Endothelial cell of umbilical vein (primary cell): ENCODE data around the gene KLHL24. TPM values are rescaled to one million over a fixed set of nuclear protein-coding genes. Genes with fewer than 3 reads are reported as not detected.

Source experiments
- BruUV-seq: library from RNA; stranded (reverse); fragments of 400-500 nt; replicated peaks from 2 replicates; lab custom pipeline; 2021; lab: Mats Ljungman, UMichigan
- CTCF ChIA-PET: fragments of 300-600, 350-600 bp; sonication (Branson Sonifier 250); formaldehyde crosslinking; loops from one replicate; lab custom pipeline; 2021; ENCODE audit warnings: antibody characterized with exemption, inconsistent platforms; lab: Charles Lee
- POLR2A ChIA-PET: fragments of 300-600, 350-600 bp; sonication (Branson Sonifier 250); formaldehyde crosslinking; loops from one replicate; lab custom pipeline; 2021; ENCODE audit warnings: antibody characterized with exemption, inconsistent platforms; lab: Charles Lee
- DNase-seq: peaks from one replicate; pipeline ENCODE4 v3.0.0-alpha.2; 2011; ENCODE audit warnings: low read depth, low spot score
- FAIRE-seq: peaks from 2 replicates; lab custom pipeline; 2011; peaks lifted over from hg19 to GRCh38; lab: Jason Lieb, UNC
- H2AFZ ChIP-seq: 2 replicates; pipeline ENCODE4 v1.6.0; 2012; ENCODE audit warnings: low read depth, low read length, control low read depth, inconsistent platforms
- H3K27ac ChIP-seq: 2 replicates; pipeline ENCODE4 v1.5.1; 2011; ENCODE audit warnings: low read depth, mild to moderate bottlenecking, control low read depth, low read length, moderate library complexity; ENCODE audit not compliant: insufficient read depth
- H3K27me3 ChIP-seq, 2 experiments: 2 replicates each; pipeline versions ENCODE4 v1.6.0 to v1.6.1; 2011; ENCODE audit warnings: low read length in 2 of 2, mixed read lengths in 1 of 2; ENCODE audit not compliant: control insufficient read depth in 2 of 2, insufficient read depth in 2 of 2
- H3K36me3 ChIP-seq, 2 experiments: 2 replicates in 1 of 2; 3 replicates in 1 of 2; pipeline ENCODE4 v1.5.1; 2011; ENCODE audit warnings: low read length in 2 of 2, mild to moderate bottlenecking in 1 of 2, moderate library complexity in 1 of 2; ENCODE audit not compliant: control insufficient read depth in 2 of 2, insufficient read depth in 2 of 2; ENCODE audit errors: extremely low read depth in 1 of 2
- H3K4me1 ChIP-seq: 3 replicates; pipeline ENCODE4 v1.5.1; 2011; ENCODE audit warnings: mild to moderate bottlenecking, low read length; ENCODE audit not compliant: control insufficient read depth, insufficient read depth; ENCODE audit errors: extremely low read depth
- H3K4me2 ChIP-seq: 2 replicates; pipeline ENCODE4 v1.6.1; 2011; ENCODE audit warnings: low read length, control low read depth, mixed read lengths; ENCODE audit not compliant: insufficient read depth
- H3K4me3 ChIP-seq, 3 experiments: fragments of 200-600 bp in 1 of 3; sonication (generic), shearing (Covaris generic) in 1 of 3; replicated peaks in 1 of 3; 2 replicates each; pipeline ENCODE4 v1.5.1; 2011 to 2016; ENCODE audit warnings: control low read depth in 3 of 3, low read length in 3 of 3, mild to moderate bottlenecking in 2 of 3, inconsistent platforms in 1 of 3, low read depth in 1 of 3, moderate library complexity in 1 of 3; ENCODE audit not compliant: insufficient read depth in 1 of 3
- H3K79me2 ChIP-seq: 2 replicates; pipeline ENCODE4 v1.6.0; 2012; ENCODE audit warnings: low read length, inconsistent platforms; ENCODE audit not compliant: control insufficient read depth, insufficient read depth
- H3K9ac ChIP-seq: replicated peaks from 2 replicates; pipeline ENCODE3; 2011; ENCODE audit warnings: low read length, control low read depth; ENCODE audit not compliant: insufficient read depth; ENCODE audit errors: extremely low read depth
- H3K9me1 ChIP-seq: replicated peaks from 3 replicates; pipeline ENCODE4 v1.6.0; 2011; ENCODE audit warnings: mild to moderate bottlenecking, low read length; ENCODE audit not compliant: control insufficient read depth, insufficient read depth; ENCODE audit errors: extremely low read depth
- H3K9me3 ChIP-seq: replicated peaks from 2 replicates; pipeline ENCODE4 v1.5.1; 2012; ENCODE audit warnings: low read length, inconsistent platforms; ENCODE audit not compliant: control insufficient read depth, insufficient read depth
- H4K20me1 ChIP-seq: replicated peaks from 2 replicates; pipeline ENCODE3; 2011; ENCODE audit warnings: mild to moderate bottlenecking, low read length; ENCODE audit not compliant: control insufficient read depth, insufficient read depth; ENCODE audit errors: extremely low read depth
- EZH2 ChIP-seq: IDR thresholded peaks from 2 replicates; pipeline ENCODE4 v1.6.1; 2012; ENCODE audit warnings: borderline replicate concordance, low read depth, mild to moderate bottlenecking, moderate library complexity, low read length, inconsistent platforms; ENCODE audit not compliant: severe bottlenecking
- FOS ChIP-seq: IDR thresholded peaks from 2 replicates; pipeline ENCODE4 v1.6.1; 2011; ENCODE audit warnings: mild to moderate bottlenecking, low read length, moderate library complexity, borderline replicate concordance; ENCODE audit not compliant: insufficient read depth
- GATA2 ChIP-seq: IDR thresholded peaks from 2 replicates; pipeline ENCODE4 v1.7.0; 2011; ENCODE audit warnings: low read depth, mild to moderate bottlenecking, moderate library complexity, mixed read lengths, low read length; ENCODE audit not compliant: insufficient read length, insufficient read depth
- JUN ChIP-seq: IDR thresholded peaks from 2 replicates; pipeline ENCODE4 v1.6.1; 2011; ENCODE audit warnings: borderline replicate concordance, low read depth; ENCODE audit not compliant: insufficient read length, insufficient read depth
- MYC ChIP-seq: IDR thresholded peaks from one replicate; pipeline ENCODE4 v1.6.1; 2011; ENCODE audit warnings: mild to moderate bottlenecking, low read depth, low read length
- POLR2A ChIP-seq: IDR thresholded peaks from 2 replicates; pipeline ENCODE4 v1.6.1; 2012; ENCODE audit warnings: low read depth, mild to moderate bottlenecking, control low read depth, low read length
- POLR2AphosphoS5 ChIP-seq: IDR thresholded peaks from 2 replicates; pipeline ENCODE4 v1.6.1; 2012; ENCODE audit warnings: low read depth, mild to moderate bottlenecking, control low read depth, low read length, moderate library complexity; ENCODE audit not compliant: insufficient read depth
- dilution Hi-C: fragments of 300-500 bp; cut with MboI; formaldehyde crosslinking; loops from one replicate; pipeline ENCODE4 v1.15.0; 2019; ENCODE audit warnings: low sequenced_read_pairs; ENCODE audit not compliant: extremely low pct_ligation_motif_present
- intact Hi-C: fragments of 100-400 bp; cut with micrococcal nuclease; formaldehyde crosslinking; loops from one replicate; pipeline ENCODE4 v1.10.0; 2022
- polyA plus RNA-seq, 4 experiments: library from polyadenylated mRNA; depleted of rRNA in 3 of 4; stranded (reverse) in 3 of 4; unstranded in 1 of 4; fragments of >200 nt; gene quantifications; 2 replicates each; pipeline versions ENCODE4 v1.2.1 to v1.2.3, GENCODE V29; 2011 to 2012; ENCODE audit warnings: missing spikeins in 1 of 4
- total RNA-seq: library from RNA; stranded (reverse); gene quantifications from 2 replicates; pipeline ENCODE4 v1.2.3, GENCODE V29; 2021
- TF ChIP-seq, protein P1 (sequence below): IDR thresholded peaks from 2 replicates; pipeline ENCODE4 v1.6.1; 2011; ENCODE audit not compliant: insufficient read depth, insufficient read length

Gene KLHL24
- total and polyA plus RNA-seq, 2 donors (not counting 3 experiments of a cell fraction or from before 2014, with no cell fraction given) = 14.0 to 46.2 TPM

DNA sequence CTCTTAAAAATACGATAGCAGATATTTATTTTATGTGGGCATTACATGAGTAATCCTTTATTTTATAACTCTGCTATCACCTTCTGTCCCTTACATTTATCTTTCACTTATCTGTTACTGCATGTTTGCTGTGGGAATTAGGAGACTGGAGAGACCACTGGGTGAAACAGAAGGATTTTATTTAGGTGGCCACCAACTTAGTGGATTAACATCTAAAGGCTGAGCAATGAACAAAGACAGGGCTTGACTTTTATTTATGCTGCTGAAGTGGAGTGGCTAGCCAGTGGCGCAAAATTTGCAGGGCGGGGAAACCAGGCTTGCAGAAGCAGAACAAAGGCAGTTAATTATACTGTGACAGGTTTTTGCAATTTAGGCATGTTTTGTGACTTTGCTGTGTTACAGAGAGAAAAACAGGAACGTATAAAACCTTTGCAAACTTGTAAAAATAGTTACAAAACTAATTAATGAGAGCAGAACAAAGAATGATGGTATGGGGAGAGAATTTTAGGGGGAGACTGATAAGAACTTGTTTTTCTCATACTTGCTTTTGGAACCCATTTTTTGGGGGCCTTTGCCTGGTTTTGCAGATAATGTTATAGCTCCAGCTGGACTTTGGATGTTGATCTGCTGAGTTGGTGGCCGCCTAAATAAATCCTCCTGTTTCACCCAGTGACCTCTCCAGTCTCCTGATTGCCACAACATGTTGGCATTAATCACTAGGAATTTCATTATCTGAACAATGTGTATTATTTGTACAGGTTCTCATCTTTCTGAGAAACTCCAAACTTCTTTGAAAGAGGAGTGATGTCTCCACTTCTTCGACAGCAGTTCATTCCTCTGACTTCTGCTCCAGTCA, 18.0 kb downstream of the KLHL24 start:
- Histone ChIP-seq H3K79me2 (no peaks in the 10 kb centered on the region), H3K27me3 (no peaks in the 10 kb centered on the region), H3K27ac (no peak overlapping the region), H3K4me3 (no peak overlapping the region), H3K9me1 (no peaks in the 10 kb centered on the region), H3K9me3 (peaks cover 4% of the 10 kb centered on the region), H4K20me1 (no peaks in the 10 kb centered on the region), H2AFZ (no peak overlapping the region), H3K4me1 (peaks cover under 1% of the 10 kb centered on the region), H3K36me3 (peaks cover 0 to 8% of the 10 kb centered on the region in 2 experiments), H3K9ac (no peak overlapping the region), H3K4me2 (no peak overlapping the region)
- CTCF ChIA-PET = no interaction called here
- intact Hi-C loops = no loop called here
- FAIRE-seq = no peak
- TF ChIP-seq POLR2A = no peak
- no peak for TF ChIP-seq GATA2
- no peak for TF ChIP-seq MYC
- POLR2A ChIA-PET = no interaction called here
- dilution Hi-C loops = no loop called here
- BruUV-seq = no TSS peak
- peak; percentile 33 for DNase-seq

DNA sequence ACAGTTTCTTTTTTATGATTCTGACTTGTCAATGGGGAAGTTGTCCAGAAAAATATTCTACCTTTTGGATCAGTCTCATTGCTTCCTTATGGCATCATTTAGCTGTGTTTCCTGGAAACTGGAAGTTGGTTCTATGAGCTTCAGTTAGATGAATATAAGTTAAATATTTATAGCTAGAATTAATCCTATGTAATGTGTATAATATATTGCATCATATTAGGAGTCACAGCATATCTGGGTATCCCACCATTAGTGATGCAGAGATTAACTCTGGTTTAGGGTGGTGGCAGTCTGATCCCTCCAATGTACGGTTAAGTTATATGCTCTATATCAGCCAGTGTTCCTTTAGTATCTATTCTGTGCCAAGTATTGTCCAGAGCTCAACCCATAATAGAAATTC, 19.3 kb downstream of the KLHL24 start:
- ChIA-PET POLR2A (no interaction called here), CTCF (interaction anchor here (0.9 kb wide), 1 partner anchor 172 kb away, joined by 3 read pairs; no protein-coding TSS in a partner anchor)
- Histone ChIP-seq H3K79me2 (no peaks in the 10 kb centered on the region), H3K27me3 (no peaks in the 10 kb centered on the region), H3K4me2 (no peak overlapping the region), H3K4me1 (peaks cover 3% of the 10 kb centered on the region), H3K9ac (no peak overlapping the region), H3K9me1 (no peaks in the 10 kb centered on the region), H2AFZ (no peak overlapping the region), H3K27ac (no peak overlapping the region), H3K36me3 (peaks cover 0 to 12% of the 10 kb centered on the region in 2 experiments), H4K20me1 (no peaks in the 10 kb centered on the region), H3K4me3 (no peak overlapping the region), H3K9me3 (peaks cover 4% of the 10 kb centered on the region)
- dilution Hi-C loops = no loop called here
- no TSS peak for BruUV-seq
- no peak for DNase-seq
- TF ChIP-seq JUN (no peak), POLR2AphosphoS5 (no peak), GATA2 (no peak), POLR2A (no peak), FOS (no peak), MYC (no peak), EZH2 (no peak)
- TF ChIP-seq, protein P1, sequence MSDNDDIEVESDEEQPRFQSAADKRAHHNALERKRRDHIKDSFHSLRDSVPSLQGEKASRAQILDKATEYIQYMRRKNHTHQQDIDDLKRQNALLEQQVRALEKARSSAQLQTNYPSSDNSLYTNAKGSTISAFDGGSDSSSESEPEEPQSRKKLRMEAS = no peak
- no peak for FAIRE-seq
- intact Hi-C loops = no loop called here
